Gastrocnemius medialis (tissue), 4 donors: ENCODE measurements around the gene PDGFC.

ENCODE experiments used
- CTCF ChIP-seq, 5 experiments: fragments of 450-650 bp in 3 of 5; fragments of 200-600 bp in 2 of 5; sonication (generic) in 2 of 5; IDR thresholded peaks in 4 of 5; conservative IDR thresholded peaks in 1 of 5; 1 replicate in 4 of 5; 2 replicates in 1 of 5; pipeline ENCODE4 v1.5.1; 2016 to 2019; ENCODE audit warnings: antibody characterized with exemption in 5 of 5, mild to moderate bottlenecking in 3 of 5, moderate library complexity in 3 of 5
- POLR2A ChIP-seq, 2 donors: fragments of 450-650 bp; IDR thresholded peaks; one replicate each; pipeline ENCODE4 v1.6.1; 2017; ENCODE audit warnings: antibody characterized with exemption in 2 of 2, mild to moderate bottlenecking in 2 of 2, moderate library complexity in 2 of 2

- TF ChIP-seq POLR2A (IDR thresholded peaks at IDR 0.05): no peak
- no peak for TF ChIP-seq CTCF (IDR thresholded peaks at IDR 0.05 in 4 of 5, conservative IDR thresholded peaks at IDR 0.05 in 1 of 5)
Measured at GRCh38 chr4:156969101-156969500, 2.5 kb downstream of the PDGFC start.
